Measurements from ENCODE around the gene SYT11.
"Not testable (repeated sequence)": the region's sequence is repeated elsewhere in the genome, so short reads cannot be mapped to it uniquely, and the experiment has no call there.

SYT11 gene, protein sequence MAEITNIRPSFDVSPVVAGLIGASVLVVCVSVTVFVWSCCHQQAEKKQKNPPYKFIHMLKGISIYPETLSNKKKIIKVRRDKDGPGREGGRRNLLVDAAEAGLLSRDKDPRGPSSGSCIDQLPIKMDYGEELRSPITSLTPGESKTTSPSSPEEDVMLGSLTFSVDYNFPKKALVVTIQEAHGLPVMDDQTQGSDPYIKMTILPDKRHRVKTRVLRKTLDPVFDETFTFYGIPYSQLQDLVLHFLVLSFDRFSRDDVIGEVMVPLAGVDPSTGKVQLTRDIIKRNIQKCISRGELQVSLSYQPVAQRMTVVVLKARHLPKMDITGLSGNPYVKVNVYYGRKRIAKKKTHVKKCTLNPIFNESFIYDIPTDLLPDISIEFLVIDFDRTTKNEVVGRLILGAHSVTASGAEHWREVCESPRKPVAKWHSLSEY

DNA sequence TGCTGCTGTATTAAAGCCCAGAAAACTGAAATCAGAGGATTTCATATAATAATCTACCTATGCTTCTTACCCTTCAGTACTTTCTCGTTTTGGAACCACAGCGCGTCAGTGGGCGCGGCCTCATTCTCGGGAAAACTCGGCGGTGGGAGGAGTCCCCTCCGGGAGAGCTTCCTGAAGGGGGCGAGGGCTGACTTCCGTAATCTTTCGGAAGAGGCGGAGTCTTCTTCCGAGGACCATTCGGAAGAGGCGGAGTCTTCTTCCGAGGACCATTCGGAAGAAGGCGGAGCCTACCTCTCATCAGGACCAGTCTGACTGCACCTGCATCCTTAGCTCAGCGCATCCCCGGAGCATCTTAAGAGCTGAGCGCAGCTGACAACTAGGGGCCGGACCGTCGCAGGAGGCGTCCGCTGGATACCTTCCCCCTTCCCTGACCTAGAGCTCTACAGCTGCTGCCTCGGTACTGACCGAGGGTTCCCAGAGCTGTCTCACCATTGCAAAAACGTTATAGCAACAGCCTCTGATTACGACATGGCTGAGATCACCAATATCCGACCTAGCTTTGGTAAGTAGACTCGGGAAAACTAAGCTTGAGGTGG is at the start of gene SYT11:
TSS of gene SYT11 (plus strand) at position 334 of the 596 bp plus-strand sequence. CDS start at position 529, 195 bp downstream.
- peak; percentile 68 for DNase-seq (ENCODE audit: insufficient read length, low spot score)
- FAIRE-seq = peak; percentile 95

DNA sequence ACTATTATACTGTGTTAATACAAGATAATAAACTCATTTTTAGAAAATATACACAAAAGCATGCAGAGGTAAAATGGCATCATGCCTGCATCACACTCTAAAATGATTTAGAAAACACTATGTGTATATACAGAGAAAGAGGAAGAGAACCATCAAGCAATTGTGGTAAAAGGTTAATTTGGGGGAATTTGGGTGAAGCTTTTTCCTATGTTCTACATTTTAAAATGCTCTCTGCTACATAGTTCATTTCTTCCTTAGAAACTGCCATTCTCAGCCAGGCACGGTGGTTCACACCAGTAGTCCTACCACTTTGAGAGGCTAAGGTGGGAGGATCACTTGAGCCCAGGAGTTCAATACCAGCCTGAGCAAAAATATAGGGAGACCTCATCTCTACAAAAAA is 46.5 kb upstream of the SYT11 start:
- DNase-seq (ENCODE audit: insufficient read length, low spot score) (no peak), FAIRE-seq (no peak)

DNA sequence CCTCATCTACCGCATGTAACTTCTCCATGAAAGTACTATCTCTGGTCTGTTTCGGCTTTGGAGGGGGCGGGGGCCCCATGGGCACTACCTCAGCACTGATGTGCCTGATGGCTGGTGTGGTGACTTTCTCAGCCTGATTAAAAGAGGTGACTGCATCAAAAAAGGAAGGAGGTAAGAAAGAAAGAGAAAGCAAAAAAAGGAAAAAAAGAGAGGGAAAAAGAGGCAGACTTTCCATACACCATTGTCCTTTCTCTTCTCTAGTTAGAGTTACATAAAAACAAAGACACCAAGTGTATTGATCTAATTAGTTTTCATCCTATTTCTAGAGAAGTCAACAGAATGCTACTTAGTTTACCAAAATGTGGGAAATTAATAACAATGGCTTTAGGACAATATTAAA is 45.7 kb upstream of the SYT11 start:
- DNase-seq (ENCODE audit: insufficient read length, low spot score) = no peak
- peak; percentile 47 for FAIRE-seq

DNA sequence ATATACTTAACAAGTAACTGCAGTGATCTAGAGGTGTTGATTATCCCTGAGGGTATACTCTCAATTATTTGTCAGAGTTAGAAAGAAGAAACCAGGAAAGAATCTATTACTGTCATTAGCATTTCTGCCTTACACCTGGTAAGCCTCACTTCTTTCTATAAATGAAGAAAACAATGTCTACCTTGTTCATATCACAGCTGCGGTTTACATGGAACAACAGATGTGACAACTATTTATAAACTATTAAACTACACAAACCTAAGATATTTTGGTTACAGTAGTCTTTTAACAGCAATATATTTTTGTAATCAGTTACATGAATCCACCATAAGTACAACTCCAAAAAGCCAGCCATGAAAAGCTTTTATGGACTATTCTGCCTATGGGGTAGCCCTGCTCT is 43.0 kb upstream of the SYT11 start:
- no peak for FAIRE-seq
- no peak for DNase-seq (ENCODE audit: insufficient read length, low spot score)

DNA sequence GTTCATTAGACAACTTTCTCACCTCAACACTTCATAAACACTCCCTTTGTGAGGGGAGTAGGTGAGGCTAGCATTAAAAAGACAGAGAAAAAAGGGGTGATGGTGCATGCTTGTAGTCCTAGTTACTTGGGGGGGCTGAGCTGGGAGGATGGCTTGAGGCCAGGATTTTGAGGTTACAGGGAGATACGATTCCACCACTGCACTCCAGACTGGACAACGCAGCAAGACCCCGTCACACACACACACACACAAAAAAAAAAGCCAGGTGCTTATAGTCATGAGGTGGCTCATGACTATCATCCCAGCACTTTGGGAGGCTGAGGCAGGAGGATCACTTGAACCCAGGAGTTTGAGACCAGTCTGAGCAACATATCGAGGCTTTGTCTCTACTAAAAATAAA is 31.9 kb upstream of the SYT11 start:
- FAIRE-seq (no peak), DNase-seq (ENCODE audit: insufficient read length, low spot score) (no peak)

DNA sequence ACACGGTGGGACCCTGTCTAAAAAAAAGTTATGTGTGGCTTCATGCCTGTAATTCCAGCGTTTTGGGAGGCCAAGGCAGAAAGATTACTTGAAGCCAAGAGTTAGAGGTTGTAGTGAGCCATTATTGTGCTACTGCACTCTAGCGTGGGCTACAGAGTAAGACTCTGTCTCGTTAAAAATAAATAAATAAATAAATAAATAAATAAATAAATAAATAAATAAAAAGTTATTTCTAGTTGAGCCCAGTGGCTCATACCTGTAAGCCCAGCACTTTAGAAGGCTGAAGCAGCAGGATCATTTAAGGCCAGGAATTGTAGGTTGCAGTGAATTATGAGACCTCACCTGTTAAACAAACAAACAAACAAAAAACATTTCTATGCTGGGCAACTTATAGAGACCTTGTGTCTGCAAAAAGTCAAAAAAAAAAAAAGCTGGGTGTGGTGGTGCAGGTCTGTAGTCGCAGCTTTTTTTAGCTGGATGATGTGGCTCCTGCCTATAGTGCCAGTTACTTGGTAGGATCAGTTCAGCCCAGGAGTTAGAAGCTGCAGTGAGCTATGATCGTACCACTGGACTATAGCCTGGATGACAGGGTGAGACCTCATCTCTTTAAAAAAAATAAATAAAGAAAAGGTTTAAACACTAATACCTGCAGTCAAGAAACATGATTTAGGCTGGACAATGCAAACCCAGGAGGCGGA is 27.9 kb upstream of the SYT11 start:
- no peak for FAIRE-seq
- no peak for DNase-seq (ENCODE audit: insufficient read length, low spot score)

DNA sequence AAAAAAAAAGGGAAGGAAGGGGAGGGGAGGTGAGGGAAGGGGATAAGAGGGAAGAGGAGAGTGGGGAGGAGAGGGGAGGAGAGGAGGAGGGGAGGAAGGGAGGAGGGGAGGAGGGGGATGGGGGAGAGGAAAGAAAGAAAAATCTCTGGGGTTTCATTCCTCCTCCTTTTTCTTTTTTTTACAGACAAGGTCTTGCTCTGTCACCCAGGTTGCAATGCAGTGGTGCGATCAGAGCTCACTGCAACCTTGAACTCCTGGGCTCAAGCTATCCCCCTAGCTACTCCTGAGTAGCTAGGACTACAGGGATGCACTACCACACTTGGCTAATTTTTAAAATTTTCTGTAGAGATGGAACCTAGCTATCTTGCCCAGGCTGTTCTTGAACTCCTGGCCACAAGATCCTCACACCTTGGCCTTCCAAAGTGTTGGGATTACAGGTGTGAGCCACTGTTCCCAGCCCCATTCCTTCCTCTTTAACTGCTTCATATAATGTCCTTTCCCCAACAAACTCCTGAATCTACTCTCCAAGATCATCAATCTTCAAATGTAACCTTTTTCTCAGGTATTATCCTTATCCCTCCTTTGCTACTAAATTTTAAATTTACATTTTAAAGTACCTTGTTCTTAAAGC is 25.6 kb upstream of the SYT11 start:
- FAIRE-seq (no peak), DNase-seq (ENCODE audit: insufficient read length, low spot score) (no peak)

DNA sequence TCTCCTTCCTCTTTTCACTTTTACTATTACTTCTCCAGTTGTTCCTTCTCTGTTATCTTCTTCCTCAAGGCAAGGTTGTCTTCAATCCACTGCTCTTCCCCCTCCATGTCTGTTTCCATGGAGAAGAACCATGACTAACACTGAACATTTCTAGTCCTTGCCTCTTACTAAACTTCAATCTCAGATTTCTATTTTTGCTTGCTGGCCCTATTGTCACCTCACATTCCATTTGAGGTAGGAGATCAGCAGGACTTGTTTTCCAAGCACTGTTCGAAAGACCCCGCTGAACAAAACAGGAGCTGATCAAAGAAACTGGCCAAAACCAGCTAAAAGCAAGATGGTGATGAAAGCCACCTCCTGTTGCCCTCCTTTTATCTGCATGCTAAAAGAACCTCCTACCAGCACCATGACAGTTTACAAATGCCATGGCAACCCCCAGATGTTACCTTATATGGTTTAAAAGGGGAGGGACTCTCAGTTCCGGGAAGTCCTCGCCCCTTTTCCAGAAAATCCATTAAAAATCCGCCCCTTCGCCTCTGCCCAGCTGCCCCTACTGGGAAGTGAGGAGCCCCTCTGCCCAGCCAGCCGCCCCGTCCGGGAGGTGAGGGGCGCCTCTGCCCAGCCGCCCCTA is 25.0 kb upstream of the SYT11 start:
- FAIRE-seq (no peak), DNase-seq (ENCODE audit: insufficient read length, low spot score) (no peak)

DNA sequence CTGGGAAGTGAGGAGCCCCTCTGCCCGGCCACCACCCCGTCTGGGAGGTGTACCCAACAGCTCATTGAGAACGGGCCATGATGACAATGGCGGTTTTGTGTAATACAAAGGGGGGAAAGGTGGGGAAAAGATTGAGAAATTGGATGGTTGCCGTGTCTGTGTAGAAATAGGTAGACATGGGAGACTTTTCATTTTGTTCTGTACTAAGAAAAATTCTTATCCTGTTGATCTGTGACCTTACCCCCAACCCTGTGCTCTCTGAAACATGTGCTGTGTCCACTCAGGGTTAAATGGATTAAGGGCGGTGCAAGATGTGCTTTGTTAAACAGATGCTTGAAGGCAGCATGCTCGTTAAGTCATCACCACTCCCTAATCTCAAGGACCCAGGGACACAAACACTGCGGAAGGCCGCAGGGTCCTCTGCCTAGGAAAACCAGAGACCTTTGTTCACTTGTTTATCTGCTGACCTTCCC is 24.4 kb upstream of the SYT11 start:
- not testable (repeated sequence) for DNase-seq (ENCODE audit: insufficient read length, low spot score); FAIRE-seq

DNA sequence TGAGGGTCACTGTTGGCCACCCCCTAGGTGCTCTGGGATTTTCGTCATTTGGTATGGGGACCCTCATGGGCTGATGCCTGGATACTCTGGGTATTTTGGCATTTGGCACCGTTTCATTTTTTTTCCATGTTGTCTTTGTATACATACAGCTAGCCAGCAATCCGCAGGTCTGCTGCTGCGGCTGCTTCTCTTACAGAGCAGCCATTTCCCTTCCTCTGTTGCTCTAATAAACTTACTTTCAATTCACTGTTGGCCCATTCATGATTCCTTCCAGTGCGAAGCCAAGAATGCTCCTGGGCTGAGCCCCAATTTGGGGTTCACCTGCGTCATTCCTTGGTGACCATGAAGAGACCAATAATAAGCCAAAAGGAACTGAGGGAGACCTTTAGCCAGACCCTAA is 23.8 kb upstream of the SYT11 start:
- DNase-seq (ENCODE audit: insufficient read length, low spot score) = no peak
- FAIRE-seq = no peak

DNA sequence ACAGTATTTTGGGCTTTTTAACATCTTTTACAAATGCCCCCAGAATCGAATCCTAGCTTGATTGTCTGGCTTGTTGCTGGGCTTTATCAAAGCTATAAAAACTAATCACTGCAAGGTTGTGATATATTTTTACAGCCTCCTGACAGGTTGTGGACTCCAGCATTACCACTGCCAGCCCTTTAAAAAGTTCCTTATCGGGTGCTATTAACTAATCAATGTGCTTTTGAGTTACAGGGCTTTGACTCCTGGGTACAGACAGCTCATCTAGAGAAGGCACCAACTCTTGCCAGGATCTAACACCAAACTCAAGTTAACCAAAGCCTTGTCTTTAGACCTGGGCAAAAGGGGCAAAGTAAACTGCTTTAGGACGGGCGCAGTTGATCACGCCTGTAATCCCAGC is 19.0 kb upstream of the SYT11 start:
- DNase-seq (ENCODE audit: insufficient read length, low spot score) (no peak), FAIRE-seq (no peak)

DNA sequence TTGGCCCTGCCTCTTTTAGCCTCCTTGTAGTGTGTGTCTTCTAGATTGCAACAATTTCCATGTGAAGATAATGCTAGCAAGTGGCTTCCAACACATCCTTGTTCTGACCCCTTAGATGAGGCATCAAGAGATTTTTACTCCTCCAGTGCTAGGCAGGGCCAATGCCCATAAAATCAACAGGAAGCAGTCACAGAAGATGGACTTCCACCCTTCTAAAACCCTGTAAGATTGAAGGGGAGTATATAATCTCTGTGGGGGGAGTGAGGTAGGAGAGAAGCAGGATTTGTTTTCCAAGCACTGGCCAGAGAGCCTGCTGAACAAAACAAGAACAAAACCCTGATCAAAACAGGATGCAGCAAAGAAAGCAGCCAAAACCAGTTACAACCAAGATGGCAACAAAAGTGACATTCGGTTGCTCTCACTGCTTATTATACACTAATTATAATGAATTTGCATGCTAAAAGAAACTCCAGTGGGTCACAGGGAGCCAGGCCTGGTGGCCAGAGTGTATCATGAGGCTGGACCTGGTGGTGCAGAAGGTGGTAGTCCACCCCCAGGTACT is 14.4 kb upstream of the SYT11 start:
- FAIRE-seq (no peak), DNase-seq (ENCODE audit: insufficient read length, low spot score) (no peak)

DNA sequence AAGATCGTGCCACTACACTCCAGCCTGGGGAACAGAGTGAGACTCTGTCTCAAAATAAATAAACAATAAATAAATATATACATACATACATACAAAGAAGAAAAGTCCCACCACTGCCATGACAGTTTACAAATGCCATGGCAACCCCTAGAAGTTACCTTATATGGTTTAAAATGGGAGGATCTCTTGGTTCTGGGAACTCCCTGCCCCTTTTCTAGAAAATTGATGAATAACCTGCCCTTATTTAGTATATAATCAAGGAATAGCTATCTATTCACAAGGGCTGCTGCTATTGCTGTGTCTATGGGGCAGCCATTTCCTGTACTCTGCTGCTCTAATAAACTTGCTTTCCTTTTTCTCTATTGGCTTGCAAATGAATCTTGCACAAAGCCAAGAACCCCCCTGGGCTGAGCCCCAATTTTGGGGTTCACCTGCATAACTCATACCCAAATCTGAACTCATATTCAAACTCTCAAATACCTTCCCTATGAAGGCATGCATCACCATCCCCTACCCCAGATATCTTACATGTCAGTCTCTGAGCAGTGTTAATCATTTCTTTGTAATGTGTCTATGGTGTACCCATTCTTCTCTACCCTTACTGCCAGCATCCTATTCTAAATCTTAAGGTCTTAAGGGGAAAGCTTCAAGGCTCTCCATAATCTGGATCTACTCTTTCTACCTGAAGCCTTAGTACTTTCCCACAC is 11.4 kb upstream of the SYT11 start:
- DNase-seq (ENCODE audit: insufficient read length, low spot score) (no peak), FAIRE-seq (no peak)

DNA sequence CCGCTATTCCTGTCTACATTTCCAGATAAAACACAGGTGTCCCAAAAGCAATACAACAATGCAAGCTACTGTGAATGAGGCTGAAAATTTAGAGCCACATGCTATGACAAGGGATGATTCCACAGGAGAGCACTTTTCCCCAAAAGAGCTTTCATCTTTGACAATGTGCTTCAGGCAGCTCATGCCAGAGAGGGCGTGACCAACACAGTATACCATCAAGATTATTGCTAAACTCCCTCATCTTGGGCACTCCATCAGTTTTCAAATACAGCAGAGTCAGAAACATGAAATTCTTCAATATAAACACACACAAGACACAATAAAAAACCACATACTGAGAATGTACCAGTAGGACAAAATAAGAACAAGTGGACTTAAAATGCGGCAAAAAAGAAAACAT is 9.0 kb upstream of the SYT11 start:
- no peak for FAIRE-seq
- DNase-seq (ENCODE audit: insufficient read length, low spot score) = no peak

DNA sequence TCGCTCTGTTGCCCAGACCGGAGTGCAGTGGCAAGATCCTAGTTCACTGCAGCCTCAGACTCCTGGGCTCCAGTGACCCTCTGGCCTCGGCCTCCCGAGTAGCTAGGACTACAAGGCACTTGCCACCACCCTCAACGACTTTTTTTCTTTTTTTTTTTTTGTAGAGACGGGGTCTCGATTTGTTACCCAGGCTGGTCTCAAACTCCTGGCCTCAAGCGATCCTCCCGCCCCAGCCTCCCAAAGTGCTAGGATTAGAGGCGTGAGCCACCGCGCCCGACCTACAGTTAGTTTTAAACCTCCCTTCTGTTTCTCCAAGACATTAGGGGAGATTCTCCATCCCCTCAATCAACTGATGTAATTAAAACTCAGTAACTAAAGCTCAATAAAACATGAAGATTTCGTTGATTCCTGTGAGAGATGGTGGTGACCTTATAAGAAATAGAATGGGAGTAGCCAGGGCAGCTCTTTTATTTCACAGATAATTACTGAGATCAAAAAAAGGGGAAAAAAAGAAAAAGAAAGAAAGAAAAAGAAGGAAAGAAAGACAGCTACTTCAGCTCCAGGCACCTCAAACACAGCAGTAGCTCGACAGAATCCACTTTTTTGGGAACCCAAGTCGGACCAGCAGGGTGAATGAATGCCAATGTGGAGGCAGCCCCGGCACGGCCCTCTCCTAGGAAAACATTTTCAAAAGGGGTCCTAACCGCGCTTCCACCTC is 3.0 kb upstream of the SYT11 start:
- FAIRE-seq (no peak), DNase-seq (ENCODE audit: insufficient read length, low spot score) (no peak)

DNA sequence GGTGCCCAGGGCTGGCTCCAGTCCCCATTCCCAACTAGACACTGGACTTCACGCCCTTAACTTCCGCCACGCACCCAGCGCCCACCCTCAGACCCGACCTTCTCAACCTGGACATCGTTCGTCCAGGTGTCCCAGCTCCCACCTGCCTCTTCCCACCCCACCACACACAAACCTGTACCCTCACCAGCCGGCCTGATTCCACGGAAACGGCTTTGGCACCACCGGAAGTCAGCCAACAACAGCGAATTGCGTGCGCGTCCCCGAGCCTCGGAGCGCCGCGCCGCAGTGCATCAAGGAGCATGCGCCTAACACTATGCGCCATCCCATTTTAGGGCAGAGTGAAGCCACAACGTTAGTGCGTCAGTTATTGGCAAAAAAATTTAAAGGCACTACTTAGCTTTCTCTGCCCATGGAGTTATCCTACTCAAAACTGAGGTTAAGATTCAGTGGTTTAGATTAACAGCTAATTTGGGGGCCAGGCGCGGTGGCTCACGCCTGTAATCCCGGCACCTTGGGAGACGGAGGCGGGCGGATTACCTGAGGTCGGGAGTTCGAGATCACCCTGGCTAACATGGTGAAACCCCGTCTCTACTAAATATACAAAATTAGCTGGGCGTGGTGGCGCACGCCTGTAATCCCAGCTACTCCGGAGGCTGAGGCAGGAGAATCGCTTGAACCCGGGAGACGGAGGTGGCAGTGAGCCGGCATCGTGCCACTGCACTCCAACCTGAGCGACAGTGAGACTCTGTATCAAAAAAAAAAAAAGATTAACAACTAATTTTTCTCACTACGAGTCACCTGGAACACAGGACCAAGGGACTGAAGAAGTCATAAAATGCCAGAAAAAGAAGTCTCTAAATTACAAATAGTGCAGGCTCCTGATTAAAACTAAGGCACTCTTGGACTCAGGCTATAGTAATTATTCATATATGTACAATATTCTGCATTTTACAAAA is 2.1 kb upstream of the SYT11 start, which contains the start of gene GON4L:
TSS of gene GON4L (minus strand) at position 240 of the 956 bp plus-strand sequence. CDS start 3,434 bp downstream, outside the sequence.
- FAIRE-seq = peak; percentile 97
- peak; percentile 84 for DNase-seq (ENCODE audit: insufficient read length, low spot score)

DNA sequence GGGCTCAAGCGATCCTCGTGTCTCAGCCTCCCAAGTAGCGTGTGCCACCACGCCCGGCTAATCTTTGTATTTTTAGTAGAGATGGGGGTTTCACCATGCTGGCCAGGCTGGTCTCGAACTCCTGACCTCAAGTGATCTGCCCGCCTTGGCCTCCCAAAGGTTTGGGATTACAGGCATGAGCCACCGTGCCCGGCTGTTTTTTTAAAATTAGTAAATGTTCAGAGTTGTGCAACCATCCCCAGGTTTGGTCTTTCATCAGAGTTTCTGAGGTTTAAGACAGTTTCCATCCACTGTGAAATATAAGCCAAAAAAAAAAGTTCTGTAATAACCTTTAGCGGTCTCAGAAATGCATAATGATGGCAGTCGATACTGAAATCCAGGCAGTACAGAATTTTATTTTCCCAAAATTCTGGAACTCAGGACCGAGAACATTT is 550 bp upstream of the SYT11 start:
- DNase-seq (ENCODE audit: insufficient read length, low spot score) = no peak
- no peak for FAIRE-seq
